Hepatocyte (in vitro differentiated cells): ENCODE data around the gene PLS3. TPM values are rescaled to one million over a fixed set of nuclear protein-coding genes. Genes with fewer than 3 reads are reported as not detected.

Experiments used
- DNase-seq: peaks from one replicate; pipeline ENCODE4 v3.0.0-alpha.2; 2016; ENCODE audit warnings: low spot score
- H2AFZ ChIP-seq: fragments of 200-600 bp; sonication (generic); 2 replicates; pipeline ENCODE4 v1.6.0; 2016; ENCODE audit warnings: antibody characterized with exemption, mild to moderate bottlenecking
- H3K27ac ChIP-seq: fragments of 200-600 bp; sonication (generic); 2 replicates; pipeline ENCODE4 v1.5.1; 2016; ENCODE audit warnings: mild to moderate bottlenecking
- H3K27me3 ChIP-seq: fragments of 200-600 bp; sonication (generic); 2 replicates; pipeline ENCODE4 v1.6.1; 2016
- H3K36me3 ChIP-seq: fragments of 200-600 bp; sonication (generic); replicated peaks from 2 replicates; pipeline ENCODE4 v1.5.1; 2016; ENCODE audit warnings: low read depth; ENCODE audit not compliant: insufficient read depth
- H3K4me1 ChIP-seq: fragments of 200-600 bp; sonication (generic); 2 replicates; pipeline ENCODE4 v1.5.1; 2016; ENCODE audit warnings: mild to moderate bottlenecking, moderate library complexity; ENCODE audit not compliant: insufficient read depth
- H3K4me2 ChIP-seq: fragments of 200-600 bp; sonication (generic); 2 replicates; pipeline ENCODE4 v1.6.0; 2016
- H3K4me3 ChIP-seq: fragments of 200-600 bp; sonication (generic); 2 replicates; pipeline ENCODE4 v1.5.1; 2016; ENCODE audit warnings: mild to moderate bottlenecking
- H3K79me2 ChIP-seq: fragments of 200-600 bp; sonication (generic); 2 replicates; pipeline ENCODE4 v1.6.0; 2017; ENCODE audit warnings: mild to moderate bottlenecking
- H3K9me2 ChIP-seq: fragments of 200-600 bp; sonication (generic); replicated peaks from 2 replicates; pipeline ENCODE4 v1.6.0; 2017; ENCODE audit warnings: mild to moderate bottlenecking; ENCODE audit not compliant: insufficient read depth
- H3K9me3 ChIP-seq: fragments of 200-600 bp; sonication (generic); 2 replicates; pipeline ENCODE4 v1.5.1; 2016; ENCODE audit warnings: low read depth, mild to moderate bottlenecking
- H4K20me1 ChIP-seq: fragments of 200-600 bp; sonication (generic); 2 replicates; pipeline ENCODE4 v1.6.0; 2016; ENCODE audit warnings: mild to moderate bottlenecking; ENCODE audit not compliant: insufficient read depth, poor library complexity, severe bottlenecking
- EZH2 ChIP-seq: fragments of 200-600 bp; sonication (generic); IDR thresholded peaks from 2 replicates; pipeline ENCODE4 v1.6.1; 2016; ENCODE audit warnings: antibody characterized with exemption, mild to moderate bottlenecking, borderline replicate concordance
- EZH2phosphoT487 ChIP-seq: fragments of 200-600 bp; sonication (generic); IDR thresholded peaks from one replicate; pipeline ENCODE4 v1.6.1; 2018; ENCODE audit warnings: antibody characterized with exemption, mild to moderate bottlenecking, low read depth, moderate library complexity; ENCODE audit not compliant: unreplicated experiment, severe bottlenecking
- WGBS: methylation state at CpG from one replicate; pipeline ENCODE4 v1.1.6; 2016; ENCODE audit warnings: low lambda C conversion rate; ENCODE audit errors: missing lambda C conversion rate; 5-methylcytosine and 5-hydroxymethylcytosine counted together
- polyA plus RNA-seq: library from polyadenylated mRNA; unstranded; fragments of >200 nt; fragmentation: Nextera tagmentation; extraction: Ambion mirVana; gene quantifications from 2 replicates; pipeline ENCODE4 v1.2.1, GENCODE V29; 2016
- total RNA-seq: library from RNA; depleted of rRNA; stranded (reverse); fragments of >200 nt; gene quantifications from 2 replicates; pipeline ENCODE4 v1.2.3, GENCODE V29; 2014
- TF ChIP-seq, protein P1 (sequence below): fragments of 200-600 bp; sonication (generic); IDR thresholded peaks from 2 replicates; pipeline ENCODE4 v1.5.1; 2016; ENCODE audit warnings: antibody characterized with exemption, mild to moderate bottlenecking; ENCODE audit not compliant: poor library complexity

Gene PLS3
- total and polyA plus RNA-seq, 2 experiments from 2014 or later, result 277 to 361 TPM

- Histone ChIP-seq H3K27ac (peak overlapping the region; percentile 74), H3K27me3 (no peaks in the 10 kb centered on the region), H3K4me3 (no peak overlapping the region), H3K4me1 (peaks cover 35% of the 10 kb centered on the region), H3K36me3 (no peaks in the 10 kb centered on the region), H3K79me2 (peaks cover 88% of the 10 kb centered on the region), H3K4me2 (peak overlapping the region; percentile 54), H3K9me2 (no peaks in the 10 kb centered on the region), H3K9me3 (no peaks in the 10 kb centered on the region), H4K20me1 (peaks cover 8% of the 10 kb centered on the region), H2AFZ (no peak overlapping the region)
- no peak for DNase-seq
- WGBS, result 58% methylated on average over 2 of the region's 2 CpGs
- no peak for TF ChIP-seq EZH2
- no peak for TF ChIP-seq EZH2phosphoT487
- TF ChIP-seq, protein P1, sequence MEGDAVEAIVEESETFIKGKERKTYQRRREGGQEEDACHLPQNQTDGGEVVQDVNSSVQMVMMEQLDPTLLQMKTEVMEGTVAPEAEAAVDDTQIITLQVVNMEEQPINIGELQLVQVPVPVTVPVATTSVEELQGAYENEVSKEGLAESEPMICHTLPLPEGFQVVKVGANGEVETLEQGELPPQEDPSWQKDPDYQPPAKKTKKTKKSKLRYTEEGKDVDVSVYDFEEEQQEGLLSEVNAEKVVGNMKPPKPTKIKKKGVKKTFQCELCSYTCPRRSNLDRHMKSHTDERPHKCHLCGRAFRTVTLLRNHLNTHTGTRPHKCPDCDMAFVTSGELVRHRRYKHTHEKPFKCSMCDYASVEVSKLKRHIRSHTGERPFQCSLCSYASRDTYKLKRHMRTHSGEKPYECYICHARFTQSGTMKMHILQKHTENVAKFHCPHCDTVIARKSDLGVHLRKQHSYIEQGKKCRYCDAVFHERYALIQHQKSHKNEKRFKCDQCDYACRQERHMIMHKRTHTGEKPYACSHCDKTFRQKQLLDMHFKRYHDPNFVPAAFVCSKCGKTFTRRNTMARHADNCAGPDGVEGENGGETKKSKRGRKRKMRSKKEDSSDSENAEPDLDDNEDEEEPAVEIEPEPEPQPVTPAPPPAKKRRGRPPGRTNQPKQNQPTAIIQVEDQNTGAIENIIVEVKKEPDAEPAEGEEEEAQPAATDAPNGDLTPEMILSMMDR, result no peak
Observed at GRCh38 chrX:115581759-115582615, 21.0 kb downstream of the PLS3 start.

DNA sequence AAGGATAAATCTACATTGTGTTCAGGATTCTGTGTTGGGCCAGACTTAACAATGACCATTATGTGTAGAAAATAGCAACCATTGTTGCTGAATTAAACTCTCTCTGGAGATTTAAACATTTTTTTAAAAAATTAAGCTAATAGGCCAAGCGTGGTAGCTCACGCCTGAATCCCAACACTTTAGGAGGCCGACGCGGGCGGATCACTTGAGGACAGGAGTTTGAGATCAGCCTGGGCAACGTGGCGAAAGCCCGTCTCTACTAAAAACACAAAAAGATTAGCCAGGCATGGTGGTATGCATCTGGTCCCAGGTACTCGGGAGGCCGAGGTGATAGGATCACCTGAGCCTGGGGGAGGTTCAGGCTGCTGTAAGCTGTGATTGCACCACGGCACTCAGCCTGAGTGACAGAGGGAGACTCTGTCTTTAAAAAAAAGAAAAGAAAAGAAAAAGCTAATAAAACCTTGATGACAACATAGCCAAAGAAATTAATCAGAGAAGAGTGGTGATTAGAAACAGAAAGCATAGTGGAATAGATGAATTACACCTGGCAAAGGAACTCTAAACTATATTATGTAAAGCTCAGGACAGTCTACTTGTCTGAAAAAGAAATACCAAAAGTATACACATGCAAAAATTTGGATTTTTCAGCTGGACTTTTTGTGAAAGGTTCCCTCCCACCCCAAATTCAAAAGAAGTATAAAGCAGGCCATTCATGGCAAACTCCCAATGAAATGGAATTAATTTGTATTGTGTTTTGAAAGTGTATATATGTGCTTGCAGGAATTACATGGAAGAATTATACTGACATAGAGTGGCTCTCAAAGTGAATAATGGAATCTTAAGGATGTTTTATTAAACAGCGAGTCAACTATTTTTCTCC lies 21.9 kb downstream of the PLS3 start:
- TF ChIP-seq, protein P1, result no peak
- no peak for TF ChIP-seq EZH2
- H3K9me2 ChIP-seq, result no peaks in the 10 kb centered on the region
- peak overlapping the region; percentile 74 for H3K27ac ChIP-seq
- no peak overlapping the region for H3K4me3 ChIP-seq
- peak; percentile 56 for DNase-seq
- no peaks in the 10 kb centered on the region for H3K36me3 ChIP-seq
- peaks cover 37% of the 10 kb centered on the region for H3K4me1 ChIP-seq
- no peaks in the 10 kb centered on the region for H3K27me3 ChIP-seq
- H3K79me2 ChIP-seq, result peaks cover 88% of the 10 kb centered on the region
- peaks cover 8% of the 10 kb centered on the region for H4K20me1 ChIP-seq
- peak overlapping the region; percentile 54 for H3K4me2 ChIP-seq
- H3K9me3 ChIP-seq, result no peaks in the 10 kb centered on the region
- H2AFZ ChIP-seq, result no peak overlapping the region
- 35% methylated on average over 13 of the region's 13 CpGs for WGBS

- Histone ChIP-seq H3K36me3 (no peaks in the 10 kb centered on the region), H3K4me1 (peaks cover 44% of the 10 kb centered on the region), H2AFZ (no peak overlapping the region), H3K4me3 (no peak overlapping the region), H3K79me2 (peaks cover 88% of the 10 kb centered on the region), H4K20me1 (peaks cover 8% of the 10 kb centered on the region), H3K27me3 (no peaks in the 10 kb centered on the region), H3K9me2 (no peaks in the 10 kb centered on the region), H3K9me3 (no peaks in the 10 kb centered on the region), H3K4me2 (peak overlapping the region; percentile 54), H3K27ac (peak overlapping the region; percentile 74)
- WGBS, result 26% methylated on average over 5 of the region's 5 CpGs
- no peak for DNase-seq
- TF ChIP-seq EZH2phosphoT487 (no peak), EZH2 (no peak)
- TF ChIP-seq, protein P1, result no peak
Observed at GRCh38 chrX:115583496-115584004, 22.6 kb downstream of the PLS3 start.
